T47D (cell line): ENCODE data around the gene NLK.
A peak's percentile ranks its signal among the peaks of the same experiment; 100 is the strongest.

ENCODE experiments used
- DNase-seq, 2 experiments: peaks; one replicate each; pipeline versions ENCODE4 v3.0.0 to v3.0.0-alpha.2; 2011 to 2012; ENCODE audit warnings: low read depth in 1 of 2, low spot score in 1 of 2
- JUND ChIP-seq: IDR thresholded peaks from 2 replicates; pipeline ENCODE4 v1.6.1; 2012; ENCODE audit warnings: low read depth
- in situ Hi-C: cut with HindIII; loops from 2 replicates; pipeline ENCODE4 v1.10.0; 2016; ENCODE audit warnings: low sequenced_read_pairs, low pct_unique_long_range_greater_than_20kb

Gene NLK

GRCh38 chr17:28041844-28042656 lies 427 bp upstream of the NLK start:
- DNase-seq = no peak
- TF ChIP-seq JUND = no peak
- in situ Hi-C loops = no loop called here

GRCh38 chr17:28042721-28043291 lies 329 bp downstream of the NLK start:
- no peak for TF ChIP-seq JUND
- DNase-seq = no peak
- in situ Hi-C loops = no loop called here

- no peak for TF ChIP-seq JUND
- DNase-seq = no peak
- in situ Hi-C loops = no loop called here
These were observed 819 bp downstream of the NLK start for GRCh38 chr17:28043296-28043695.

GRCh38 chr17:28043741-28044140 lies 1.3 kb downstream of the NLK start:
- no peak for TF ChIP-seq JUND
- in situ Hi-C loops = no loop called here
- no peak for DNase-seq

- no peak for TF ChIP-seq JUND
- in situ Hi-C loops = no loop called here
- no peak for DNase-seq
These were observed 2.8 kb downstream of the NLK start for GRCh38 chr17:28045304-28045703.

- TF ChIP-seq JUND = no peak
- in situ Hi-C loops = no loop called here
- no peak for DNase-seq
These were observed 3.8 kb downstream of the NLK start for GRCh38 chr17:28046034-28046825.

- no peak for TF ChIP-seq JUND
- in situ Hi-C loops = no loop called here
- no peak for DNase-seq
These were observed 5.3 kb downstream of the NLK start for GRCh38 chr17:28047806-28048205.

- TF ChIP-seq JUND = no peak
- DNase-seq = no peak
- in situ Hi-C loops = no loop called here
These were observed 6.6 kb downstream of the NLK start for GRCh38 chr17:28049071-28049470.

GRCh38 chr17:28053044-28053670 lies 10.7 kb downstream of the NLK start:
- TF ChIP-seq JUND = no peak
- in situ Hi-C loops = no loop called here
- no peak for DNase-seq

- no peak for TF ChIP-seq JUND
- in situ Hi-C loops = no loop called here
These were observed 11.2 kb downstream of the NLK start for GRCh38 chr17:28053725-28054124.

GRCh38 chr17:28055546-28056275 lies 13.2 kb downstream of the NLK start:
- DNase-seq = no peak
- in situ Hi-C loops = no loop called here
- TF ChIP-seq JUND = no peak

More at GRCh38 chr17:28053725-28054124, 11.2 kb downstream of the NLK start:
- no peak for DNase-seq

GRCh38 chr17:28056276-28056620 lies 13.8 kb downstream of the NLK start:
- no peak for TF ChIP-seq JUND
- in situ Hi-C loops = no loop called here
- DNase-seq = peak in 1 of 2 experiments; percentile 65
